Prostate gland (tissue), 2 donors: ENCODE results near the gene VIPAS39.
"Not testable (repeated sequence)": the region's sequence is repeated elsewhere in the genome, so short reads cannot be mapped to it uniquely, and the experiment has no call there.

Source experiments
- CTCF ChIP-seq, 4 experiments: fragments of 200-600 bp in 2 of 4; fragments of 450-650 bp in 2 of 4; sonication (generic) in 2 of 4; IDR thresholded peaks; 1 replicate in 3 of 4; 2 replicates in 1 of 4; pipeline ENCODE4 v1.5.1; 2016 to 2019; ENCODE audit warnings: antibody characterized with exemption in 4 of 4, mild to moderate bottlenecking in 2 of 4, moderate library complexity in 2 of 4
- POLR2AphosphoS5 ChIP-seq: sonication (generic); formaldehyde crosslinking; IDR thresholded peaks from one replicate; pipeline ENCODE4 v1.6.1; 2017; ENCODE audit warnings: antibody characterized with exemption

DNA sequence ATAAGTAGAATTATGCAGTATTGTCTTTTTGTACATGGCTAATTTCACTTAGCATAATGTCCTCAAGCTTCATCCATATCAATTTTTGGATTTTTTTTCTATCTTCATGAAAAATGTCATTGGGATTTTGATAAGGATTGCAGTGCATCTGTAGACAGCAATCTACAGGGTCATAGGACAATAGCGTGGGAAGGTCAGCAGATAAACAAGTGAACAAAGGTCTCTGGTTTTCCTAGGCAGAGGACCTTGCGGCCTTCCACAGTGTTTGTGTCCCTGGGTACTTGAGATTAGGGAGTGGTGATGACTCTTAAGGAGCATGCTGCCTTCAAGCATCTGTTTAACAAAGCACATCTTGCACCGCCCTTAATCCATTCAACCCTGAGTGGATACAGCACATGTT, 41.3 kb downstream of the VIPAS39 start:
- TF ChIP-seq POLR2AphosphoS5; CTCF (IDR thresholded peaks at IDR 0.05): not testable (repeated sequence)
